Heart left ventricle (tissue), 13 donors: Measurements from ENCODE around the gene PEX11A.

Experiments used
- POLR2A ChIP-seq, 2 donors: fragments of 450-650 bp; IDR thresholded peaks; one replicate each; pipeline ENCODE4 v1.6.1; 2017; ENCODE audit warnings: antibody characterized with exemption in 2 of 2, mild to moderate bottlenecking in 2 of 2, moderate library complexity in 2 of 2
- TF ChIP-seq, protein P1 (sequence below), 12 donors: fragments of 200-600 bp; sonication (generic) in 4 of 12; IDR thresholded peaks; one replicate each; pipeline versions ENCODE4 v1.5.0 to v1.8.0; 2018 to 2022; ENCODE audit warnings: antibody characterized with exemption in 12 of 12, mild to moderate bottlenecking in 5 of 12
- donor health status: ischemic (EF 13 %, LVEDD 7.1; RV severe dilation, severe dysfunction).
- donor health status: DM: no; HTN: yes; CAD: no.
- donor health status: DM: no; HTN: no; CAD: no.
- donor health status: ischemic (EF 25% LVEDD 6.9; RV normal size, moderate dysfunction).
- donor health status: ischemic (EF 25% LVEDD 5.7; RV mildly dilated, moderate dysfunction).
- donor health status: ischemic (EF 35%, LVEDD 5.7; RV mildly dilated, moderate dysfunction).
- donor health status: nonischemic (EF 11% LVEDD 7.7; RV severe dilation, severe dysfunction).
- donor health status: DM: yes; HTN: yes; CAD: no.
- donor health status: PGD.
- donor health status: ischemic (EF 29% LVEDD 5.4; RV normal size, mild dysfunction).
- donor health status: nonischemic (EF 23%, LVEDD 6.1; RV moderate dilation, normal function).

DNA sequence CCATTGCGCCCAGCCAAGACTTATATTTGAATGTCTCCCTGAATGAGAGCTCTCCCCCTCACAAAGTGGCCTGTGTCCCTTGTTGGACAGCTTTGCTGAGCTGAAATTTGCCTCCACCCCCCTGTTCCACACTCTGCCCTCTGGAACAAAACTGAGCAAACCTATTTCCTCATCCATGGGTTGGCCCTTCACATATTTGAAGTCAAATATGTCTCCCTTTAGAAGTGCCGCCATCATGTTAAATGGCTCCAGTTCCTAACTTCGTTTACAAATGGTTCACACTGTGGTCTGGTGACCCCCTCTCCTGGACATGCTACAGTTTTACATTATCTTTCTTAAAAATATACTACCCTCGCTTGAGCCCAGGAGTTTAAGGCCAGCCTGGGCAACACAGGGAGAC is 16.0 kb downstream of the PEX11A start:
- TF ChIP-seq, protein P1, sequence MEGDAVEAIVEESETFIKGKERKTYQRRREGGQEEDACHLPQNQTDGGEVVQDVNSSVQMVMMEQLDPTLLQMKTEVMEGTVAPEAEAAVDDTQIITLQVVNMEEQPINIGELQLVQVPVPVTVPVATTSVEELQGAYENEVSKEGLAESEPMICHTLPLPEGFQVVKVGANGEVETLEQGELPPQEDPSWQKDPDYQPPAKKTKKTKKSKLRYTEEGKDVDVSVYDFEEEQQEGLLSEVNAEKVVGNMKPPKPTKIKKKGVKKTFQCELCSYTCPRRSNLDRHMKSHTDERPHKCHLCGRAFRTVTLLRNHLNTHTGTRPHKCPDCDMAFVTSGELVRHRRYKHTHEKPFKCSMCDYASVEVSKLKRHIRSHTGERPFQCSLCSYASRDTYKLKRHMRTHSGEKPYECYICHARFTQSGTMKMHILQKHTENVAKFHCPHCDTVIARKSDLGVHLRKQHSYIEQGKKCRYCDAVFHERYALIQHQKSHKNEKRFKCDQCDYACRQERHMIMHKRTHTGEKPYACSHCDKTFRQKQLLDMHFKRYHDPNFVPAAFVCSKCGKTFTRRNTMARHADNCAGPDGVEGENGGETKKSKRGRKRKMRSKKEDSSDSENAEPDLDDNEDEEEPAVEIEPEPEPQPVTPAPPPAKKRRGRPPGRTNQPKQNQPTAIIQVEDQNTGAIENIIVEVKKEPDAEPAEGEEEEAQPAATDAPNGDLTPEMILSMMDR (IDR thresholded peaks at IDR 0.05) = no peak
- no peak for TF ChIP-seq POLR2A (IDR thresholded peaks at IDR 0.05)
